Astrocyte (in vitro differentiated cells and primary cell): Measurements from ENCODE around the gene CERKL. TPM values are rescaled to one million over a fixed set of nuclear protein-coding genes. Genes with fewer than 3 reads are reported as not detected.

Experiments used
- DNase-seq: peaks from one replicate; pipeline ENCODE4 v3.0.0-alpha.2; 2010; ENCODE audit warnings: low read depth
- FAIRE-seq: peaks from 2 replicates; lab custom pipeline; 2011; peaks lifted over from hg19 to GRCh38; lab: Jason Lieb, UNC
- H2AFZ ChIP-seq: 2 replicates; pipeline ENCODE4 v1.6.0; 2012; ENCODE audit warnings: low read depth, low read length, inconsistent platforms
- H3K27ac ChIP-seq: 2 replicates; pipeline ENCODE4 v1.5.1; 2011; ENCODE audit warnings: low read depth, low read length, inconsistent platforms
- H3K27me3 ChIP-seq: 2 replicates; pipeline ENCODE4 v1.6.0; 2011; ENCODE audit warnings: low read length, inconsistent platforms; ENCODE audit not compliant: insufficient read depth
- H3K36me3 ChIP-seq: 2 replicates; pipeline ENCODE4 v1.5.1; 2011; ENCODE audit warnings: low read length, inconsistent platforms; ENCODE audit not compliant: insufficient read depth
- H3K4me1 ChIP-seq: 2 replicates; pipeline ENCODE4 v1.5.1; 2011; ENCODE audit warnings: low read length, inconsistent platforms; ENCODE audit not compliant: insufficient read depth
- H3K4me2 ChIP-seq: 2 replicates; pipeline ENCODE4 v1.6.0; 2012; ENCODE audit warnings: low read length, inconsistent platforms
- H3K4me3 ChIP-seq: 2 replicates; pipeline ENCODE4 v1.5.1; 2011; ENCODE audit warnings: low read depth, mild to moderate bottlenecking, low read length, inconsistent platforms; ENCODE audit not compliant: insufficient read depth
- H3K79me2 ChIP-seq: 2 replicates; pipeline ENCODE4 v1.6.0; 2012; ENCODE audit warnings: mild to moderate bottlenecking, low read length, inconsistent platforms; ENCODE audit not compliant: insufficient read depth
- H3K9ac ChIP-seq: 2 replicates; pipeline ENCODE4 v1.6.0; 2012; ENCODE audit warnings: mild to moderate bottlenecking, low read length, inconsistent platforms
- H3K9me3 ChIP-seq: 2 replicates; pipeline ENCODE4 v1.5.1; 2012; ENCODE audit warnings: low read depth, mild to moderate bottlenecking, low read length, inconsistent platforms; ENCODE audit not compliant: insufficient read depth
- H4K20me1 ChIP-seq: 2 replicates; pipeline ENCODE4 v1.6.0; 2012; ENCODE audit warnings: low read length, inconsistent platforms; ENCODE audit not compliant: insufficient read depth
- H3K27ac Mint-ChIP-seq: one replicate; pipeline ENCODE4 v1.8.0; 2021; ENCODE audit warnings: mild to moderate bottlenecking, mixed read lengths; ENCODE audit not compliant: unreplicated experiment
- H3K27me3 Mint-ChIP-seq: one replicate; pipeline ENCODE4 v1.8.0; 2021; ENCODE audit warnings: low read depth, mixed read lengths; ENCODE audit not compliant: unreplicated experiment
- H3K36me3 Mint-ChIP-seq: one replicate; pipeline ENCODE4 v1.8.0; 2021; ENCODE audit warnings: low read depth, mixed read lengths; ENCODE audit not compliant: unreplicated experiment
- H3K4me1 Mint-ChIP-seq: one replicate; pipeline ENCODE4 v1.8.0; 2021; ENCODE audit warnings: low read depth, mixed read lengths; ENCODE audit not compliant: unreplicated experiment
- H3K4me3 Mint-ChIP-seq: one replicate; pipeline ENCODE4 v1.8.0; 2021; ENCODE audit warnings: mild to moderate bottlenecking, moderate library complexity, mixed read lengths; ENCODE audit not compliant: unreplicated experiment
- H3K9me3 Mint-ChIP-seq: one replicate; pipeline ENCODE4 v1.8.0; 2021; ENCODE audit warnings: mild to moderate bottlenecking, mixed read lengths; ENCODE audit not compliant: unreplicated experiment
- CTCF ChIP-seq: IDR thresholded peaks from 2 replicates; pipeline ENCODE4 v1.5.1; 2011; ENCODE audit warnings: low read depth, mild to moderate bottlenecking, inconsistent platforms, low read length, moderate library complexity; ENCODE audit not compliant: insufficient read depth
- EZH2 ChIP-seq: IDR thresholded peaks from 2 replicates; pipeline ENCODE4 v1.6.1; 2012; ENCODE audit warnings: mild to moderate bottlenecking, low read length, inconsistent platforms; ENCODE audit not compliant: insufficient read depth
- total RNA-seq: library from RNA; stranded (reverse); gene quantifications from 2 replicates; pipeline ENCODE4 v1.2.1, GENCODE V29; 2021

CERKL gene
- total RNA-seq, 1 donor from 2014 or later = 0.16 TPM

DNA sequence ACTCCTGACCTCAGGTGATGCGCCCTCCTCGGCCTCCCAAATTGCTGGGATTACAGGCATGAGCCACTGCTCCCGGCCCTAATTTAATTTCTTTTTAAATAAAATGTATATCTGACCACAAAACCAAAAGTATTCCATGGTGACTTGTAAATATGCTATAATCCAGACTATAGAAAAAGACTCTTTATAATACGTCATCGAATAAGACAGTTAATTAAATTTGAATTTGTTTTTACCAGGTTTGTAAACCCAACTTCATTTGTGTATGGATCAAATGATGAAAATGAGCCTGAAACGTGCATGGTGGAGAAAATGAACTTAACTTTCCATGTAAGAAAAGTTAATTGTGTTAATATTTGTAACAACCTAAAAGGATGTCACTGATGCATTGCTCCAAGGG, 129.8 kb downstream of the CERKL start:
- FAIRE-seq = no peak

GRCh38 chr2:181526014-181526413, 130.9 kb downstream of the CERKL start:
- H4K20me1 ChIP-seq = no peaks in the 10 kb centered on the region
- H3K79me2 ChIP-seq = no peaks in the 10 kb centered on the region
- Mint-ChIP-seq H3K27me3 (no peaks in the 10 kb centered on the region), H3K4me1 (no peaks in the 10 kb centered on the region), H3K4me3 (no peak overlapping the region), H3K36me3 (no peaks in the 10 kb centered on the region), H3K9me3 (no peaks in the 10 kb centered on the region), H3K27ac (no peak overlapping the region)
- no peaks in the 10 kb centered on the region for H3K4me1 ChIP-seq
- FAIRE-seq = no peak
- H3K4me2 ChIP-seq = no peak overlapping the region
- H3K27me3 ChIP-seq = no peaks in the 10 kb centered on the region
- peaks cover 10% of the 10 kb centered on the region for H3K36me3 ChIP-seq
- DNase-seq = no peak
- no peak overlapping the region for H3K4me3 ChIP-seq
- TF ChIP-seq EZH2 (no peak), CTCF (no peak)
- H3K9me3 ChIP-seq = no peaks in the 10 kb centered on the region
- H2AFZ ChIP-seq = no peak overlapping the region
- H3K27ac ChIP-seq = no peak overlapping the region
- no peak overlapping the region for H3K9ac ChIP-seq

More for the DNA sequence above, 129.8 kb downstream of the CERKL start:
- TF ChIP-seq EZH2 = no peak
- no peak for TF ChIP-seq CTCF
- Mint-ChIP-seq H3K4me1 (no peaks in the 10 kb centered on the region), H3K36me3 (no peaks in the 10 kb centered on the region), H3K4me3 (no peak overlapping the region), H3K27ac (no peak overlapping the region), H3K27me3 (no peaks in the 10 kb centered on the region), H3K9me3 (no peaks in the 10 kb centered on the region)
- Histone ChIP-seq H3K27ac (no peak overlapping the region), H2AFZ (no peak overlapping the region), H4K20me1 (no peaks in the 10 kb centered on the region), H3K4me2 (no peak overlapping the region), H3K9ac (no peak overlapping the region), H3K4me3 (no peak overlapping the region), H3K4me1 (no peaks in the 10 kb centered on the region), H3K27me3 (no peaks in the 10 kb centered on the region), H3K36me3 (peaks cover 10% of the 10 kb centered on the region), H3K9me3 (no peaks in the 10 kb centered on the region), H3K79me2 (no peaks in the 10 kb centered on the region)
- no peak for DNase-seq

- Histone ChIP-seq H3K4me1 (no peaks in the 10 kb centered on the region), H4K20me1 (no peaks in the 10 kb centered on the region), H3K4me3 (no peak overlapping the region), H2AFZ (no peak overlapping the region), H3K36me3 (peaks cover 10% of the 10 kb centered on the region), H3K9ac (no peak overlapping the region), H3K79me2 (no peaks in the 10 kb centered on the region), H3K9me3 (no peaks in the 10 kb centered on the region), H3K4me2 (no peak overlapping the region), H3K27ac (no peak overlapping the region), H3K27me3 (no peaks in the 10 kb centered on the region)
- TF ChIP-seq CTCF (no peak), EZH2 (no peak)
- Mint-ChIP-seq H3K4me1 (no peaks in the 10 kb centered on the region), H3K9me3 (no peaks in the 10 kb centered on the region), H3K27ac (no peak overlapping the region), H3K36me3 (no peaks in the 10 kb centered on the region), H3K27me3 (no peaks in the 10 kb centered on the region), H3K4me3 (no peak overlapping the region)
- FAIRE-seq = no peak
- no peak for DNase-seq
These were observed 133.1 kb downstream of the CERKL start for GRCh38 chr2:181523756-181524155.
